Measurements from ENCODE around the gene SMOC1. TPM values are rescaled to one million over a fixed set of nuclear protein-coding genes. Genes with fewer than 3 reads are reported as not detected.

The SMOC1 gene
- total RNA-seq, 1 donor from 2014 or later, result 4.4 TPM

DNA sequence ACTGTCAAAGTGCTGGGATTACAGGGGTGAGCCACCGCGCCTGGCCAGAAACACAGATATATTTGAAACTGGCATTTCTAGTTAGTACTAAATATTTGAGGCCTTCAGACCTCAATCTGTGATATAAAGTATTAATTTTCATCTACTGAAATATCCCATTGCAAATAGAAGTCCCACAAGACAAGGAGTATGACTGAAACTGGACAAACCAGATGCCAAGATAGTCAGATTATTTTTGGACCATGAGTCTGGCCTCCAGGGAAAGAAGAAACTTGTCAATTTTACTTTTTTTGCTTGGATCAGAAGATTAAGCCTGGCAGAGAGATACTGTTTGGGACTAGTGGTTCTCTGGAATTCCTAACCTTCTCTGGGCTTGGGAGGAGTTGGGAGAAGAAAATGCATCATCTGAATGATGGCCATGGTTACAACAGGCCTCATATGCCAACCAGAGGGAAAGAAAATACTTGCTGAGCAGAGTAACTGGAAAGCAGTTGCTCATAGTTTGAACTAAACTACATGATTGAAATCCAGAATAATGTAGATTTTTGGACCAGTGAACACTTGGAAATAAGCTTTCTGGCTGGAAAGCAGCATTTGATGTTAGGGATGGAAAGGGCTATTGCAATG is 2.9 kb upstream of the SMOC1 start:
- intact Hi-C loops (cut with micrococcal nuclease), result no loop called here
- Histone ChIP-seq H3K4me1 (peaks cover 9% of the 10 kb centered on the region), H3K27me3 (ENCODE audit: low read depth) (peaks cover 46% of the 10 kb centered on the region), H3K4me3 (no peak overlapping the region), H3K36me3 (no peaks in the 10 kb centered on the region), H3K27ac (replicated peaks) (no peak overlapping the region), H3K9me3 (replicated peaks) (peaks cover 5% of the 10 kb centered on the region)
- TF ChIP-seq, protein P1, sequence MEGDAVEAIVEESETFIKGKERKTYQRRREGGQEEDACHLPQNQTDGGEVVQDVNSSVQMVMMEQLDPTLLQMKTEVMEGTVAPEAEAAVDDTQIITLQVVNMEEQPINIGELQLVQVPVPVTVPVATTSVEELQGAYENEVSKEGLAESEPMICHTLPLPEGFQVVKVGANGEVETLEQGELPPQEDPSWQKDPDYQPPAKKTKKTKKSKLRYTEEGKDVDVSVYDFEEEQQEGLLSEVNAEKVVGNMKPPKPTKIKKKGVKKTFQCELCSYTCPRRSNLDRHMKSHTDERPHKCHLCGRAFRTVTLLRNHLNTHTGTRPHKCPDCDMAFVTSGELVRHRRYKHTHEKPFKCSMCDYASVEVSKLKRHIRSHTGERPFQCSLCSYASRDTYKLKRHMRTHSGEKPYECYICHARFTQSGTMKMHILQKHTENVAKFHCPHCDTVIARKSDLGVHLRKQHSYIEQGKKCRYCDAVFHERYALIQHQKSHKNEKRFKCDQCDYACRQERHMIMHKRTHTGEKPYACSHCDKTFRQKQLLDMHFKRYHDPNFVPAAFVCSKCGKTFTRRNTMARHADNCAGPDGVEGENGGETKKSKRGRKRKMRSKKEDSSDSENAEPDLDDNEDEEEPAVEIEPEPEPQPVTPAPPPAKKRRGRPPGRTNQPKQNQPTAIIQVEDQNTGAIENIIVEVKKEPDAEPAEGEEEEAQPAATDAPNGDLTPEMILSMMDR (IDR thresholded peaks at IDR 0.05; ENCODE audit: borderline replicate concordance), result no peak
- DNase-seq, result no peak

DNA sequence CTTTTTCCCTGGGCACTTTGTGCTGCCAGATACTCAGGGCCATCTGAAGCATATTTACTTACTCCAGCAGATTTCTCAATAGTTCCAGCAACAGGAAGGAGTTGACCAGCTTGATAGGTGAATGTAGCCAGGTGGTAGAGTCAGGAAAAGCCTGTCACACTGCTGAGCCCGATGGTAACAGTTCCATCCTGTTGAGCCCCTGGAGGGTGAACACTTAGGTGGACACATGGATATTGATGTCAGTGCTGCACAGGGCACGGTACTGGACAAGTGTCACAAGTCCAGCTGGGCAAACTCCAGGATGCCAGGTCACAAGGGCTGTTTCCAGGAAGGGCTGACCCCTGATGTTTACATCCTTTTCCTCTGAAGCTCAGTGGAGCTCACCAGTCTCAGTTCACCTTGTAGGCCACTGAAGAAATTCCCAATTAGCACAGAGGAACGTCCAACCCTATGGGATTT is 2.3 kb upstream of the SMOC1 start:
- Histone ChIP-seq H3K4me1 (peaks cover 9% of the 10 kb centered on the region), H3K27ac (replicated peaks) (no peak overlapping the region), H3K4me3 (no peak overlapping the region), H3K9me3 (replicated peaks) (peaks cover 5% of the 10 kb centered on the region), H3K27me3 (ENCODE audit: low read depth) (peaks cover 51% of the 10 kb centered on the region), H3K36me3 (no peaks in the 10 kb centered on the region)
- intact Hi-C loops (cut with micrococcal nuclease), result no loop called here
- TF ChIP-seq, protein P1 (IDR thresholded peaks at IDR 0.05; ENCODE audit: borderline replicate concordance), result no peak
- no peak for DNase-seq

DNA sequence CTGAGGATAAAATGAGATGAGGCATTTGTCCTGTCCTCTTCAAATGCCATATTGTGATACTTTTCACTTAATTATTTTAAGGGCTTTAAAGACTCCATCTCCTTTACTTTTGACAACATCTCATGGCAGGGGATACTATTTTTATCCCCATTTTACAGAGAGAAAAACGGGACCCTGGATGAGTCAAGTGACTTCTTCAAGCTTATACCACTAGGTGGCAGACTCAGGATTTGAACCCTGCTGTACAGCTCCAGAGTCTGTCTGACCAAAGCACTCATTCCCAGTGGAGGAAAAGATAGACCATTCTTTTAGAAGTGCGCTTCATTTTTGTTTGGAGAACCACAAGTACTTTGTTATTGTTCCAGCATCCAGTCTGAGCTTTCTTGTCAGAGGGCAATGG is 1.7 kb upstream of the SMOC1 start:
- H3K27ac ChIP-seq (replicated peaks), result no peak overlapping the region
- TF ChIP-seq, protein P1 (IDR thresholded peaks at IDR 0.05; ENCODE audit: borderline replicate concordance), result peak; percentile 49
- peaks cover 5% of the 10 kb centered on the region for H3K9me3 ChIP-seq (replicated peaks)
- peaks cover 9% of the 10 kb centered on the region for H3K4me1 ChIP-seq
- H3K36me3 ChIP-seq, result no peaks in the 10 kb centered on the region
- intact Hi-C loops (cut with micrococcal nuclease), result no loop called here
- H3K4me3 ChIP-seq, result no peak overlapping the region
- DNase-seq, result no peak
- peaks cover 58% of the 10 kb centered on the region for H3K27me3 ChIP-seq (ENCODE audit: low read depth)

DNA sequence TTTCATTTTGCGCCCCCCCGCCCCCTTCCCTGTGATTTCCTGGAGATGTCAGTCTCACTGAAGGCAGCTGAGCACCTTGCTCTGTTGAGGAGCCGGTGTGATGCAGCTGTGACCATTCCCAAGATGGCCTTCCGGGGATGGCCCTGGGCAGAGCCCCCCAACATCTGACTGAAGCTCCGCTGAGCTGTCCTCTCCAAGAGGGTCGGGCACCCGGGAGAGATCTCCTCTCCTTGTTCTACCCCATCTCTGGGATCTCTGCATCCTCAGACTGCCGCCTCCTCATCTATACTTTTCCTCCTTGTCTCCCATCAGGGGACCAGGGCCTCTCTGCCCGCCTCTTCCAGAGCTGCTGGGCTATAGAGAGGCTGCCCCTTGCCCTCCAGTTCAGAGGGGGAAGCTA is 965 bp upstream of the SMOC1 start:
- no peak for DNase-seq
- Histone ChIP-seq H3K27me3 (ENCODE audit: low read depth) (peaks cover 65% of the 10 kb centered on the region), H3K9me3 (replicated peaks) (peaks cover 5% of the 10 kb centered on the region), H3K4me3 (no peak overlapping the region), H3K27ac (replicated peaks) (no peak overlapping the region), H3K4me1 (peaks cover 9% of the 10 kb centered on the region), H3K36me3 (no peaks in the 10 kb centered on the region)
- intact Hi-C loops (cut with micrococcal nuclease), result no loop called here
- TF ChIP-seq, protein P1 (IDR thresholded peaks at IDR 0.05; ENCODE audit: borderline replicate concordance), result no peak

DNA sequence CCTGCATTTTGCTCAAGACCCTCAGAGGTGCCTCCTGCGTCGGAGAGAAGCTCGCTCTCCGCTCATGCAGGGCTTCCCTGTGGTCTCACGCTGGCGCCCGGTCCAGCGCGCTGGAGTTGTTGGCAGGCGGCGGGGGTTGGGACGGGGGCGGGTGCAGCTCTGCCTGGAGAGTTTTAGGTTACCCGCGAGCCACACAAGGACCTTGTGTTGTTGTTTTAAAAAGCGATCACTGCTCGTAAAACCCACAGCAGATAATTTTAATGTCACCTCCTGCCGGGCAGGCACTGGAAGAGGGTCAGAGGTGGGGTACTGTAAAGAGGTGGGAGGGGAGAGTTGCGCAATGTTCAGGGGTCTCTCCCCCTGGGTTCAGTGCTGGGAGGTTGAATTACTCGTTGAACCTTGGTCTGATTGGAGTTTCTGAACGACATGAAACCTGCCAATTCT is 850 bp downstream of the SMOC1 start:
- TF ChIP-seq, protein P1 (IDR thresholded peaks at IDR 0.05; ENCODE audit: borderline replicate concordance), result no peak
- Histone ChIP-seq H3K36me3 (no peaks in the 10 kb centered on the region), H3K4me3 (peak overlapping the region; percentile 56), H3K9me3 (replicated peaks) (no peaks in the 10 kb centered on the region), H3K4me1 (peaks cover 9% of the 10 kb centered on the region), H3K27me3 (ENCODE audit: low read depth) (peaks cover 82% of the 10 kb centered on the region), H3K27ac (replicated peaks) (no peak overlapping the region)
- no peak for DNase-seq
- intact Hi-C loops (cut with micrococcal nuclease), result no loop called here

Data from left ventricle myocardium inferior (tissue), 1 donor.